ENCODE data around the gene PLCD3.
A peak's percentile ranks its signal among the peaks of the same experiment; 100 is the strongest.

Gene PLCD3

DNA sequence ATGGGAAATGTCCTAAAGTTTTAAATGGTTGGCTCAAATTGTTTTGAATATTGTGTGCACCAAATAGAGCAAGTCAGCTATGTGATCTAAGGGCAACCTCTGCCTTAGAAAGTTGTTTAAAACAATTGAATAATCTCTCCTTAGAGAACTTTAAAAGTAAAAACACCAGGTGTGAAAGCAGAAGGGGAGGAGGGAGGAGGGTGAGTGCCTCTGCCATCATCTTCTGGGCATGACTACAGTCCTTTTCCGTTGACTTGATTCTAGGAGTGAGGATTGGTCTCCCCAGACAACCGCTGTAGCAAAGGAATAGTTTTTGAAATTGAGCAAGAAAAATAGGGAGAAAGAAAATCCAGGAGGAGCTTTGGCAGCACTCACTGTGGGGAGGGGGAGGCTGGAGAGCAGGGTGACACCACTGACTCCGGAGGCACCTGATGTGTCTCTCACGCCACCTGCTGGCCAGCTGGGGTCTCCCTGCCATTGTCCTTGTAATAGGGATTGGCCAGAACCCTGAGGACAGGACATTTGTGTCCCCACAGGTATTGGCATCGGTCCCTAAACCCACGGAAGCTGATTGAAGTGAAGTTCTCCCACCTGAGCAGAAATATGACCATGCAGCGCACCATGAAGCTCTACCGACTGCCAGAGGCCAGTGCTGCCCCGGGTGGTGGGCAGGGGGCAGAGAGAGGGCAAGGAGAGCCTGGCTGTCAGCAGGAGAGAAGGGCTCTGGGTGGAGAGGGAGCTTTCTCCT lies 33.3 kb downstream of the PLCD3 start:
- DNase-seq, result peak; percentile 73

DNA sequence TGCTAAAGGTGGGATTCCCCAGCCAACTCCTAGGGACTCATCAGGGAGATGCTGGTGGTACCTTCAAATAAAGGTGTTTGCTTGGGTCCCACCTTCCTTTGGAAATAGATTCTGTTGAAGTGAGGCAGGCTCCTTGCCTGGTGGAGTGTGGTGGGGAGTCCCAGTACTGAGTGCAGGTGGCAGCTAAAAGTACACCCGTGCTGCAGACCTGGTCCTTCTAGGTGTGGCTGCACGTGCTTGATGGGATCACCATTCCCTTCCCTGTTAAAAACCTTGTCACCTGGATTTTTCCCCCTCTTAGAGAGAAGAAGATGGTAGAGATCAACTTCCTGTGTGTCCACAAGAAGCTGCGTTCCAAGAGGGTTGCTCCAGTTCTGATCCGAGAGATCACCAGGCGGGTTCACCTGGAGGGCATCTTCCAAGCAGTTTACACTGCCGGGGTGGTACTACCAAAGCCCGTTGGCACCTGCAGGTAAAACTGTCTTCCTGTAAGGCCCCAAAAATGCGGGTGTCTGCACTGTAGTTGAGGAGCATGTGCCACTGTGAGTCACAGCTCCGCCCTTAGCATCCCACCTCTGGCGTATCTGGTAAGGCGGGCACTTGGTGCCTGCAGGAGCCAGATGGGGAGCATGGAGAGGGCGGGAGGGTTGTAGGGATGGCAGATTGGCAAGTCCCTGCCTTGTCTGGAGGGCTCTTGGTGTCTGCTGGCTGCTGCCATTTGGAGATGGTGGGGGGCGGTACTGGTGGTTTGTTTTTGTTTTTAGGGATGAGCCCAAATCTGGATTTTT lies 34.0 kb downstream of the PLCD3 start:
- DNase-seq, result no peak

DNA sequence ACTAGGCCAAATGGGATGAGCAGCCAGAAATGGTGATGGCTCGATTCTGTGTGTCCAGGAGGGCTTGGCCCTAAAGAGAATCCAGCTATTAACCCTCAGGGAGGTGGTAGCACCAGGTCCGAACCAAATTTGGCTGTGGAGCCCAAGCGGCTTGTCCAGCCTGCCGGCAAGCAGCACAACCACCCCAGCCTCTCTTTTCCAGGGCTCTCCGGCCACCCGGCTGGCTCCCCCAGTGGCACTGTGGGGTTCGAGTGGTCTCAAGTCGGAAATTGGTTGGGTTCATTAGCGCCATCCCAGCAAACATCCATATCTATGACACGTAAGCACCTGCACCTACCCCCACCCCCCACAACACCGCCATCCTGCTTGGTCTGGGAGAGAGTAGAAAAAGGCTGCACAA lies 35.4 kb downstream of the PLCD3 start:
- no peak for DNase-seq

DNA sequence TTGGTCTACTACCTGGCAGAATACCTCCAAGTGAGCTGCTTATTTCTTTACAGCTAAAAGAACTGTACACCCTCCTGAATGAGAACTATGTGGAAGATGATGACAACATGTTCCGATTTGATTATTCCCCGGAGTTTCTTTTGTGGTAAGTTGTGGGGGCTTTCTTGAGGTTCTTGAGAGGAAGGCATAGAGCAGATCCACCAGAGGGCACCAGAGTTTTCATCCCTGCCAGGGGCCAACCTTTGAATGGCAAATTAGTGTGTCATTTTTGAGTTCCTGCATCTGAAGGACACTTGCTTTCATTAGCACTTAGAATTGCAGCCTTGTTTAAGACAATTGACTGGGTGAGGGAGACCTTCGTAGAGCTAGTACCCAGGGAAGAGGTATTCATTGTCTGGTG lies 36.2 kb downstream of the PLCD3 start:
- no peak for DNase-seq

DNA sequence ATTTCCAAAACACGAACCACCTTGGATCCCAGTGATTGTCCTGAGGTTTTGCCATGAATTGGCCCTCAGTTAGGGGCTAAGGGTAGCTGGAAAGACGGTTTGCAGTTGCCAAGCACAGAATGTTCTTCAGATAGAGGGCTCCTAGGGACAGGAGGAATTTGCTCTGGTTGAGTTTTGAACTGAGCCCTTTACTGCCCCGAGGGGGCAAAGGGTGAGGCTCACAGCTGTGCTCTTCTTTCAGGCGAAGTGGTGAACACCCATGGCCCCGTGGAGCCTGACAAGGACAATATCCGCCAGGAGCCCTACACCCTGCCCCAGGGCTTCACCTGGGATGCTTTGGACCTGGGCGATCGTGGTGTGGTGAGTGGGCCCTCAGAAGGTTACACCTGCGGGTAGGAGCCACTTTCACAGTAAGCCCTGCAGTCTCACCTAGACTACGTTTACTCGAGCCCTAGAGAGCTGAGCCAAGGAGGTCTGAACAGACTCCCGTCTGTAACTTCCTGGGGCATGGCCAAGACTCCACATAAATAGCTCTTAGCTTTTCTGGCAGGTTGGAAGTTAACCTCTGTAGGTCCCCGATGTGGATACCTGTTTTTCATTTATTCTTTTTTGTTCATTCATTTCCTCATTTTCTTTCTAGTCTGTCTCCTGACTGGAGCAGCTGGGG lies 38.7 kb downstream of the PLCD3 start:
- DNase-seq, result no peak

DNA sequence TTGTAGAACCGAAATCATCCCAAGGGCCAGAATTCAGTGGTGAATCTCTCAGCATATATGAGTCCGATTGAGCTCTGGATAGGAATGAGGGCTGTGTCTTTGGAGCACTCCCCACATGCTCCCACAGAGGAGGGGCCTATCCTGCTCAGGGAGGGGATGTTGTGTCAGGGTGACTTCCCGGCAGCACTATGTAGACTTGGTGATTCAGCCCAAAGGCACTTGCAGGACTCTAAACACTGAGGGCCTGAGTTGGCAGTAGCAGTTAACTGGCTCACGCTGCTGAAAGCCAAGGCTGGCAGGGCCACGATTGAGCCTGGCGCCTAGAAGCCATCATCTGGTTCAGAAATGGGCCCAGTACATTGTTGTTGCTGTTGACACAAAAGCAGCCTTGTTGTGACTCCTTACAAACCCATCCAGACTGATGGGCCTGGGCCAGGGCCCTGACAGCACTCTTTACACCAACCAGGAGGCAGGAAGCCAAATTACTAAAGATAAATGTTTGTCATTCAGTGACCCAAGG lies 39.3 kb downstream of the PLCD3 start:
- DNase-seq, result peak; percentile 85

DNA sequence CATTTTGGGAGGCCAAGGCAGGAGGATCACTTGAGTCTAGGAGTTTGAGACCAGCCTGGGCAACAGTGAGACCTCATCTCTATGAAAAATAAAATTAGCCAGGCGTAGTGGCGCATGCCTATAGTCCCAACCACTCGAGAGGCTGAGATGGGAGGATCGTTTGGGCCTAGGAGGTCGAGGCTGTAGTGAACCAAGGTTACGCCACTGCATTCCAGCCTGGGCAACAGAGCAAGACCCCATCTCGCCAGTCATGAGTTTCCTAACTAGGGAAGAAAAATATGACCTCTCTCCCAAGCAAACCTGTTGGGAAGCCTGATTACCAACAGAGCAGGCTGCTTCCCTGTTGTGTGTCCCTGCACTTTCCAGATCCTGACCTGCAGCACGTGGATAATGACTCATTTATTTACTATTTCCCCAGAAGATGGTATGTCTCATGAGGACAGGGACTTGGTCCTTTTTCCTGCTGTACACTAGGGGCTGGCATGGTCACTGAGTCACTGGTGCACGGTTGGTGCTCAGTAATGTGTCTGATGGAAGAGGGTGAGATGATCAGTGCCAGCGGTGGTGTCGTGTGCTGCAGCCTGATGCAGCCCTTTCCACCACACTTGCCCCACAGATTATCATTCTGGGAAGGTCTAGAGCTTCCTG lies 40.4 kb downstream of the PLCD3 start:
- DNase-seq, result no peak

DNA sequence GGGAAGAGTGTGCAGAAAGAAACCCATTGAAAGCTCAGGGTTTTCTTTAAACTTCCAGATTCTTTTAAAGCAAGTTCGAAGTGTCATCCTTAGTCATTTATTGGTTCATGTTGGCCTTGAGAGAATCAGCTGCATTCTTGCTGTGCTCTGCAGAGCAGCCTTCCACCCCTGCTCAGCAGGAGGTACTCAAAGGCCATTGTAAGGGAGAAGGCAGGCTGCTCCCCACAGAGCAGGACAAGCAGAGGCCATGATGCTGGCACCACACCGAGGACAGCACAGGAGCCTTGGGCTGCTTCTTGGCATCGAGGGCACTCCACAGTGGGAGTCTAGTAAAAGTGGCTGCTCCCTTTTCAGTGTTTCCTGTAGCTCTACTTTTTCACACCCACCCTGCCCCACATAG lies 41.6 kb downstream of the PLCD3 start:
- DNase-seq, result no peak

DNA sequence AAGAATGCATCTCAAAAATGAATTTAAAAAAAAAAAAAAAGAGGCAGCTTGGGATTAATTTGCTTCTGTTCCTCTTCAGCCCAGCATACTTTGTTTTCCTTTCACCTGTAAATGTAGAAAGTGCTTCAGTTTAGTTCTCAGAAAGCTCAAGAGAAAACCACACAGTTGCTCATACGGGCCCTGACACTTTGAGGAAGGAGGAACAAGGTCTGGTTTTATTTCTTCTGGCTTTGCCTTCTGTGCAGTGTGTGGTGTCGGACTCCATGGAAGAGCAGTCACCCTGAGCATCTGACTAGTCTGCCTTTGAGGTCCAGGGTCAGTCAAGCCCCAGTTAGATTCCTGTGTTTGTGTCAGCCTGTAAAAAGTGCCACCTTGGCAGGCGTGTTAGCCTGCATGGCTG lies 43.6 kb downstream of the PLCD3 start:
- DNase-seq, result no peak

DNA sequence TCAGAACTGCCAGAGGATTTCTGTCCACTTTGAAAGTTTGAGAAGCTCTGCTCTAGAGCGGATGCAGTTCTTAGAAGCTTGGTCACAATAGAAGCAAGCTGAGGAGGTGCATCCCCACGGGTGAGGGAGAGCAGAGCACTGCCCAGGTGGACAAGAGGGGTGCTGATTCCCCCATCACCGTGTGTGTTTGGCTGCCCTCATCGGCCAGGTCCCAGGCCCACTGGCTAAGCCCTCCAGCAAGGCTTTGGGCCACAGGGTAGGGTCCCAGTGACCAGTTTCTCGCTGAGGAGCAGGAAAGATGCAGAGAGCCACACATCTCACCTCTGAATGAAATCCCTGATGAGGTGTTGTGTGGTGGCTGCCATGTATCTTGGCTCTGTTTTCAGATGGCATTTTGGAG lies 44.3 kb downstream of the PLCD3 start:
- DNase-seq, result no peak

DNA sequence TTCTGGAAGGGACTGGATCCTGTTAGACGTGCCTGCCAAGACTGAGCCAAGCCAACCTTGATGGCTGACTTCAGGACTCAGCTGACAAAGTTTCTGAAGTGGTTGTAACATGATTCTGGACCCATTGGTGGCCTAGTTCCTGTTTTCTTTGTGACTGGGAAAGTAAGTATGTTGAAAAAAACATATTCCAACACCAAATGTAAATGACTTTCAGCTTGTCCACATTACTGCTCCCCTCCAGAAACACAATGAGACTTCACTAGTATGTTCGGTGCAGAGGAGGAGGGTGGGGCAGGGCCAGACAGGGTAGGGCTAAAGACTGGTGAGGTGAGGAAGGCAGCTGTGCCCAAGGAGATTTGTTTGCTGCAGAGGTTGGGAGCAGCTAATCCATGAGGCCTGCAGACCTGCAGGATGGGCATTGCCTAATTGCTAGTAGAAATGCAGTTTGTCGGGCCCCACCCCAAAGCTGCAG lies 44.8 kb downstream of the PLCD3 start:
- DNase-seq, result no peak

DNA sequence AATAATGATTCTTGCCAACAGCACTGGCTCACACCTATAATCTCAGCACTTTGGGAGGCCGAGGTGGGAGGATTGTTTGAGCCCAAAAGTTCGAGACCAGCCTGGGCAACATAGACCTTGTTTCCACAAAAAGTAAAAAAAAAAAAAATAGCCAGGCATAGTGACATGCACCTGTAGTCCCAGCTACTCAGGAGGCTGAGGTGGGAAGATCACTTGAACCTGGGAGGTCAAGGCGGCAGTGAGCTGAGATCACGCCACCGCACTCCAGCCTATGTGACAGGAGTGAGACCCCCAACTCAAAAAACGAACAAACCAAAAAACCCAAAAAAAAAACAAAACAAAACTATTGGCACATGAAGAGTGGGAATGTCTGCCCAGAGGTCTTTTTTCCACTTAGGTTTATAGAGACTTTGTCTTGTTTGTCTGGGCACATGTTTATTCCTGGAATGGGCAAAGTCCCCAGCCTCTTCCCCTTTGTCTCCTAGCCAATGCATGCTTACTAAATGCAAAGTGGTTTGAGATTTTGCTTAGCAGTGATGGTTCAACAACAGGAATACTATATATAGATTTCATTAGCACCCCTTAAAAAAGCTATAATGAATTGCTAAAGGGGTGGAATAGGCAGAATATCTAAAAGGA lies 45.3 kb downstream of the PLCD3 start:
- no peak for DNase-seq

DNA sequence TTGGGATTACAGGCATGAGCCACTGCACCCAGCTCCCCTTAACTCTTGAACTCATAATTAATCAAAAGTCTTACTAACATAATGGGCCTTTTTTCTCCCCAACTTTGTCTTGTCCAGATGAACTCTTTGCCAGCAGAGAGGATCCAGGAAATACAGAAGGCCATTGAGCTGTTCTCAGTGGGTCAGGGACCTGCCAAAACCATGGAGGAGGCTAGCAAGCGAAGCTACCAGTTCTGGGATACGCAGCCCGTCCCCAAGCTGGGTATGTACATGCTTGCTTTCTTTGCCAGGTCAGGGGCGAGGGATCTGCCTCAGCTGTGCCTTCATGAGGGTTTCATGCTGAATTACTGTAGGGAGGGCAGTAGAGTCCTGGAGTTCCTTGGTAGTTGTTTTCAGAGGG lies 45.9 kb downstream of the PLCD3 start:
- no peak for DNase-seq

DNA sequence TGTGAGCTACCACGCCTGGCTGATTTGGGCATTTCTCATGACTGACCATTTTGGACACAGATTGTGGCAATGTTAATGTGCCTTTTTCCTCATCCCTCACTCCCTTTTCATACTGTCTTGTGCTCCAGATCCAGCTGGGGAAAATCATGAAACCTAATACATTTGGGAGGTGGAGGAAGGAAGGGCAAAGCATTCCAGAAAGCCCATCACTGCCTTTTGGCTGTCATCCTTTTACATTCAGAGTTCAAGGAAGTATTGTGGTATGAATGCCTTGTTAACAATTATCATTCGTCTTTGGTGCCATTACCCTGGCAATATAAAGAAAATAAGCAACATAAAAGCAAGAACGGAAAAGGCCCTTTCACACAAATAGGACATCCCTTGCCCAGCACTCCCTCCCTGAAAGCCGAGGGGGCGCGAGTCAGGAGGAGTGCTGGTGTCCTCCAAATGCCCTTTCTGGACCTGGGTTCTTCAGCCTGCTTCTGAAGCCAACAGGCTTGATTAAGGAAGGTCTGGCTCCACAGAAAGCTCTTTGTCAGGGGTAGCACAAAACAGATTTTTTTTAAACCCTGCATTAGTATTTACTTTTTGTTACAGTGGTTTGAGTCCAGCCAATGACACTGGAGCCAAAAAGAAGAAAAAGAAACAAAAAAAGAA lies 51.1 kb downstream of the PLCD3 start:
- no peak for DNase-seq

DNA sequence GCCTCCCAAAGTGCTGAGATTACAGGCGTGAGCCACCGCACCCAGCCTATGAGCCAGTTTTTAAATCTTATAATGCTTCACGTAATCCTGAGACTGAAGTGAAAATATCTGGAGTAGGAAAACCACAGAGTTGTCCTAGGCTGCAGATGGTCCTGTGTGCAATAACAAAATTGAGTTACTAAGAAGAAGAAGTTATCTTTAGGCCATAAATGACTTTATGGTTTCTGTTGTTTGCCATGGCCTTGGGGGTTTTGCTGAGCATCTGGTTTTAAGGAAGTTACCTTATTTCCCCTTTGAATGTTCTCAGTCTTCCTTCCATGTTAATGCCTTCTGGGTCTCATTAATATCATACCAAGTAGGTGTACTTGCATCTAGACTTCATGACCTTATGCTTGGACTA lies 54.7 kb downstream of the PLCD3 start:
- DNase-seq, result no peak

DNA sequence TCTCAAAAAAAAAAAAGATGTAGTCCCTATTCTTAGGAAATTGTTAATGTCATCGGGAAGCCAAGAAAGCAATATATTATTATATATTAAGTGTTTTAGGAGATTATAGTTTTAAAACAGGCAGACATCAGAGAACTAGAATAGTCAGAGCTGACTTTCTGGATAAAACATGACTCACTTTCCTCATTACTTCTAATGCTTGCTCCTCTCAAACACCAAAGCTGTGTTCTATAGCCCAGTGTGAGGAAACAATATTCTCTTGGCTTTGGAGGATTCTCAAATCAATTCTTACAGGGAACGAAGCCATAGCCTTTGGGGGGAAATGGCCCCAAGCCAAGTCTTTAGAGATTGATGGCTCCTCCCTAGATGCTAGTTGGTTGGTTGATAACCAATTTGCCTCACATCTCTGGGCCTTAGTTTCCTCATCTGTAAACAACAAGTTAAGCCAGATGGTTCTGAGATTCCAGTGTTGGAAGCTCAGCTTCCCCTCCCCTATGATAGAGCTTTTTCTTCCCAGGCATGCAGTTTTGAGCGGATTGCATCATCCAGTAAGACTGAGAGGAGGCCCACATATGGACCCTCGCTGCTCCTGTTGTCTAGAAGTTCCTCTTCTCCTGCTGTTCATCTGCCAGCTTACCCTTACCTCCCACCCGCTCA lies 58.8 kb downstream of the PLCD3 start:
- DNase-seq, result no peak

DNA sequence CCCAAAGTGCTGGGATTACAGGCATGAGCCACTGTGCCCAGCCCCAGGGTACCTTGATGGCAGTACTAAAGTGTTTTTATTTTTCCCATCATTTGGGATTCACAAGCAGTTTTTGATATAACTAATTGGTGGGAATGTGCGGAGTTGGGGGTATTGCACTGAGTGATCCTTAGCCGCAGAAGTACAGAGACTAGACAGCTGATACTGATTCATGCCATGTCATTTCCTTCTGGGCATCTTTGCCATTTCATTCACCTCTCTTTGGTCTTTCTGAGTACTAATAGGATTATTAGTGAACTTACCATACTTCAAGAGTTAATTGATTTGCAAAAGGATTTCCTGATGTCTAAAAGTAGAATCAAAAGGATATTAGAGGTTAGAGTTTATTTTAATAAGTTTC lies 61.5 kb downstream of the PLCD3 start:
- no peak for DNase-seq

DNA sequence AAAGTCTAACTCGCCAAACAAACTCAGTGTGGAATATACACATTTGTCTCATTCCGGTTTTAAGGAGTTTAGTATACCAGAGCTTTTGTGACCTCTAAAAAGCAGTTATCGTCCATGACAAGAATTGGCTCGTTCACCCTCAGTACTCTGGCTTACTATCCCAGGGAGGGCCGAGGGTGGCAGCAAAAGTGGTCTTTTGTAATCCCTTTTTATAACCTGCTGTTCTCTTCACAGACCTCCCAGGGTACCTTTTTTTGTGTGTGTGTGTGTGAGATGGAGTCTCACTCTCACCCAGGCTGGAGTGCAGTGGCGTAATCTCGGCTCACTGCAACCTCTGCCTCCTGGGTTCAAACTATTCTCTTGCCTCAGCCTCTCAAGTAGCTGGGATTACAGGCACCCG lies 62.3 kb downstream of the PLCD3 start:
- DNase-seq, result no peak

DNA sequence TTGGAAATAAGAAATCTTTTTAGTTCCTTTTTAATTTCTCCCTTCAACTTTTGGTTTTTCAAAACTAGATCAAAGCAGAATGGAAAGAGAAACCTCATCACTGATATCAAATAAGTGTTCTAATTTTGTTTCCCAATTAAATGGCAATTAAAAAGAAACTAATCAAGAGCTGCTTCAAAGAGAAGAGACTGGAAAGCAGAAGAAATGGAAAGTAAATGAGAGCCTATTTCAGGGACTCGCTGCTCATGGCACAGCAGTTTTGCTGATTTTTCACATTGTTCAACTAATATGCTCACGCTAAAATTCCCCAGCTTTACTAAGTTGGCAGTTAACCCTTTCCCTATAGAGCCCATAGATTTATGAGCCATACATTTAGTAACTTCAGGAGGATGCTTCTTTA lies 64.7 kb downstream of the PLCD3 start:
- DNase-seq, result no peak

DNA sequence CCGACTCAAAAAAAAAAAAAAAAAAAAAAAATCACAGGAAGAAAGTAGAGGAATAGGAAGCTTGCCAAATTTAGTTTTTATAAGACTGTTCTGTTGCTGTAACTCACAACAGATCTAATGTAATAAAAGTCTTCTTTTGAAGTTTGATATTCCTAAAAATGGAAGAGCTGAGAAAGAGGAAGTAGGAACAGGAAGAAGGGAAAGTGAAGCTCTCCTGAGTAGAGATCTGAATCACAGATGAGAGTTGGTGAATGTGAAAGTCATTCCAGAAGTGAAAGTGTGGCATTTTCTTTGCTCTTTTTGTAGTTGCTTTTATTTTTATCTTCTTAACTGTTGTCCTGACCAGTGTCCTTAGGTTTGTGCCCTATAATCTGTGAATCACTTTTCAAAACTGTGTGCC lies 69.1 kb downstream of the PLCD3 start:
- no peak for DNase-seq

DNA sequence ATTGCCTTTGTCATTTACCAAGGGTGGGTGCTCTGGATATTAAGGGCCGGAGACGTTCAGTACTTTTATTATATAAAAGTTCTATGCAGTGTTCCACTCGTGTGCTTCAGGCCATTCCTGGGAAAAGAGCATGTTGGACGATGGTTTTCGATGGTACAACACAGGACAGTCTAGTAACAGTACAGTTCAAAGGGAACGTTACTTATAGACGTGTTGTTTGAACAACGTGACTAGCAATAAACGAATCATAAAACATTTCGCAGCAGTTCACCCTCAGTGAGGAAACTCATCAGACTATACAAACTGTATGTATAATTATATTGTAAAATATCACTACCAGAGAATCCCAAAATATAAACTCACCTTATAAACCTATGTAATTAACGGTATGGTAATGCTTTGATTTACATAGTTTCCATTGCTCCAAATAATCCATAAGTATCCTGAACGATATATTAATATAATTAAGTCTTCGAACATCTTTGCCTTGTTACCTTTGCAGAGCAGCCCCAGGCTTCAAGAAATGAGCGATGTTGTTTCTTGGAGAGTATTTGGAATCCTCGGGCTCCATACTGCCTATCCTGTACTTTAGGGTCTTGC lies 70.6 kb downstream of the PLCD3 start:
- DNase-seq, result no peak

All from NCI-H1092 (cell line).